Measurements from ENCODE around the gene ALDH3A1.

DNA sequence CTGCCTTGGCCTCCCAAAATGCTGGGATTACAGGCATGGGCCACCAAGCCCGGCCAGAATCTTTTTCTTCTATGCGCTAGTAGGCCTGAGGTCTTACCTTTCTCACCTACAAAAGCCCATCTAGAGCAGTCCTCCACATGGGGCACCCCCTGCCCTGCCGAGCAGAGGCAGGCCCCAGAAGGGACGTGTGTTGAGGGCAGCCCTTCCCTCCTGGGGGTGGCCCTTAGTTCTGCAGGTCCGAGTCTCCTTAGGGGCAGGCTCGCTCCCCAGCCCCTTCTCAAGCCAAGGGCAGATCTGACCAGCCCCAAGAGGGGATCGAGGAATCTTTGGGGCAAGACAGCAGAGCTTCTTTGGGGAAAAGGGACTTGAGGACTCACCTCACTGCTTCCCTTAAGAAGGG is 17.9 kb upstream of the ALDH3A1 start:
- no peak for TF ChIP-seq CTCF (IDR thresholded peaks at IDR 0.05 in 8 of 11, conservative IDR thresholded peaks at IDR 0.05 in 3 of 11)
- TF ChIP-seq POLR2AphosphoS5 (IDR thresholded peaks at IDR 0.05) = no peak

Measured in spleen (tissue), 7 donors.